T-helper 1 cell treated with Interleukin-12 subunit alpha and Interleukin-12 subunit beta and Interleukin-4 antibody, amounts not matched to agents 30 ng/mL and 1 ng/mL, for 36 hours (primary cell): Measurements from ENCODE around the gene BABAM2. TPM values are rescaled to one million over a fixed set of nuclear protein-coding genes. Genes with fewer than 3 reads are reported as not detected.
"Not testable (repeated sequence)": the region's sequence is repeated elsewhere in the genome, so short reads cannot be mapped to it uniquely, and the experiment has no call there.

Experiments used
- intact Hi-C: fragments of 100-400 bp; cut with micrococcal nuclease; formaldehyde crosslinking; loops from one replicate; pipeline ENCODE4 v1.15.1; 2024
- total RNA-seq: library from RNA; stranded (reverse); gene quantifications from 2 replicates; pipeline ENCODE4 v1.2.3, GENCODE V29; 2022

The BABAM2 gene
- total RNA-seq, 1 donor from 2014 or later, result 40.8 TPM

DNA sequence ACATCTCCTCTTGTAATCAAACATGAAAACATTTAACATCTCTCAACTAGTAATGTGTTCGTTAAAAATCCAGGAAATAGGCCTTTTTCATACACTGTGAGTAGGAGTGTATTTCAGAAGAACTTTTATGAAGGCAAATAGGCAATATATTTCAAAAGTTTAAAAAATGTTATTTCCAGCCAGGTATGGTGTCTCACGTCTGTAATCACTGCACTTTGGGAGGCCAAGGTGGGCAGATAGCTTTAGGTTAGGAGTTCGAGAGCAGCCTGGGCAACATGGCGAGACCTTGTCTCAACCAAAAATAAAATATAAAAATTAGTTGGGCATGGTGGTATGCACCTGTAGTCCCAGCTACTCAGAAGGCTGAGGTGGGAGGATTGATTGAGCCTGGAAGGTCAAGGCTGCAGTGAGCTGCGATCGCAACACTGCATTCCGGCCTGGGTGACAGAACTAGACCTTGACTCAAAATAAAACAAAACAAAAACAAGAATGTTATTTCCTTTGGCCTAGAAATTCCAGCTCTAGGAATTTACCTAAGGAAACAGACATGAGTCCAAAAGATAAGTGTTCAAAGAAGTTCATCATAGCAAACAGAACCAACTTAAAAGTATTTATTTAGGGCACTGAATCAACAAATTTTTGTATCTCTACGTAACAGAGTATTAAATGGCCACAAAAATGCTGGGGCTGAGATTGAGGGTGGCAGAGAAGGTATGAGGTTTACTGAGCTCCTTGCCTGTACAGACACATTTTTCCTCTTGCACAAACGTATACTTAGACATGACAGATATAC is 15.2 kb upstream of the BABAM2 start:
- intact Hi-C loops, result no loop called here

GRCh38 chr2:27878825-27879224 is 11.7 kb upstream of the BABAM2 start:
- intact Hi-C loops, result no loop called here

GRCh38 chr2:27881815-27882583 is 8.5 kb upstream of the BABAM2 start:
- intact Hi-C loops, result not testable (repeated sequence)

DNA sequence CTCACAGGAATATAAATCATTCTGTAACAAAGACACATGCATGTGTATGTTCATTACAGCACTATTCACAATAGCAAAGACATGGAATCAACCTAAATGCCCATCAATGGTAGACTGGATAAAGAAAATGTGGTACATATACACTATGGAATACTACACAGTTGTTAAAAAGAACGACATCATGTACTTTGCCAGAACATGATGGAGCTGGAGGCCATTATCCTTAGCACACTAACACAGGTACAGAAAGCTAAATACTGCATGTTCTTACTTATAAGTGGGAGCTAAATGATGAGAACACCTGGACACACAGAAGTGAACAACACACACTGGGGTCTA is 8.0 kb upstream of the BABAM2 start:
- intact Hi-C loops, result not testable (repeated sequence)

GRCh38 chr2:27884601-27885000 is 5.9 kb upstream of the BABAM2 start:
- intact Hi-C loops, result no loop called here

GRCh38 chr2:27885234-27885633 is 5.3 kb upstream of the BABAM2 start:
- intact Hi-C loops, result no loop called here

DNA sequence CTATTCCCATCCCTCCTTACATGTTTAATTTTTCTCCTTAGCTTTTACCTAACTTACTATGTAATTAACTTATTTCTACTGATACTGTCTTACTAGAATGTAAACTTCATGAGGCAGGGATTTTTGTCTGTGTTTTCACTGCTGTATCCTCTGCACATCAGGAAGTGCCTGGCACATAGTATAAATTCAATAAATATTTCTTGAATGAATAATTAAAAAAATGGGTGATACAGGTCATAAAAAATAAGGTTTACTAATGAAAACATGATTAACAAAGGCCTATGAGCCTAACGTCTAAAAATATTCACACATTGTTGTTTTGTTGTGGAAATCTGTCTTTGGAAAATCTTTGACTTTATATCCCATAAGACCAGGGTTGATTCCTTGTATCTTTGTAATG is 4.9 kb upstream of the BABAM2 start:
- intact Hi-C loops, result no loop called here

DNA sequence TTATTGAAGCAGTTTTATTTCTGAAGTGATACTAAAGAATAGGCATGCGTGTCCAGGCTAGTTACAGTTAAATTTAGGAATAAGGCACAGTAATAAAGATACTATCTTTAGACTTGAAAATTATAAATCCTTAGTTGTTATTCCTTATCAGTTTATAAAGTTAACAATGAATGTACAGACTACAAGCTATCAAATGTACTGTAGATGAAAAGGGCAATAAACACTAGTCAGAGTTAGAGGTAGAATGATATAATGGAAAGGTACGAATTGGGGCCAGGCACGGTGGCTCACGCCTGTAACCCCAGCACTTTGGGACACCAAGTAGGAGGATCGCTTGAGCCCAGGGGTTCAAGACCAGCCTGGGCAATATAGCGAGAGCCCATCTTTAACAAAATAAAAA is 4.2 kb upstream of the BABAM2 start:
- intact Hi-C loops, result no loop called here

DNA sequence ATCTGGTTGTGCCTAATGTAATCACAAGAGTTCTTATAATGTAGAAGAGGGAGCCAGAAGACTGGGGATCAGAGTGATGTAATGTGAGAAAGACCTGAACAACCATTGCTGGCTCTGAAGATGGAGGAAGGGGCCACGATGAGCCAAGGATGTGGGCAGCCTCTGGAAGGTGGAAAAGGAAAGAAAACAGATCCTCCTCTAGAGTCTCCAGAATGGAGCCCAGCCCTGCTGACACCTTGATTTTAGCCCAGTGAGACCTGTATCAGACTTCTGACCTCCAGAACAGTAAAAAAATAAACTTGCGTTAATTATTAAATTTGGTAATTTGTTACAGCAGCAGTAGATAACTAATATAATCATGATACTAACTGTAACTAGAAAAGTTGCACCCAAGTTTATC is 3.4 kb upstream of the BABAM2 start:
- intact Hi-C loops, result no loop called here

DNA sequence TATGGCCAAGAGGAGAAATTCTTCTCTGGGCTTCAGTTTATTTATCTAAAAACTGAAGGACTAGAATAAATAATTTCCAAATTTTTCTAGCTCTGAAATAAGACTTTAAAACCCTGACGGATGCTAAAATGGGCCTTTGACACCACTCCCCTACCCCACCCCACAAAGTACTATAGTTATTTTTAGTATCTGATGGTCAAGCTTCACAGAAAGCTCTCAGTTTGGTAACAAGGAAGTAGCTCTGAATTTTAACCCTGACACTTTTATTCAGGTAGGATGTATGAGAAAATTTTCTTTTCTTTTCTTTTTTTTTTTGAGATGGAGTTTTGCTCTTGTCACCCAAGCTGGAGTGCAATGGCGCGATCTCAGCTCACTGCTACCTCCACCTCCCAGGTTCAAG is 2.7 kb upstream of the BABAM2 start:
- intact Hi-C loops, result no loop called here

DNA sequence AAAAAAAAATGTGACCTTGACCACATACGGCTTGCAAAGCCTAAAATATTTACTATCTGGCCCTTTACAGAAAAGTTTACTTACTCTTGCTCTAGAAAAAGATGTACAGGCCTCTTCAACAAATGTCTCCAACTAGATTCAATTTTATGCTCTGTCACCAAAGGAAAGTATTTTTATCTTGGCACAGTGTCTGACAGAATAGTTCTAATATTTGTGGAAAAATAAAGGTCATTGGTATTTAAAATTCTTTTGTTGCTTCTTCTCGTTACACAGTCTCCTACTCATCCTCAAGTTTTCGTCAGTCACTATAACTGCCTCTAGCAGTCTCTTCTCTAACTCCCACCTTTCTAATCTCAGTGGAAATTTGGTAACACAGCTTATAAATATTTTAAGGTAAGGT is 1.7 kb upstream of the BABAM2 start:
- intact Hi-C loops, result no loop called here

GRCh38 chr2:27889774-27890145 is 769 bp upstream of the BABAM2 start:
- intact Hi-C loops, result loop anchor here (1.0 to 10.0 kb wide), 13 partner anchors 71 to 1225 kb away; partner anchors contain the start of genes CCDC121, CLIP4, GPN1 and IFT172

- intact Hi-C loops, result loop anchor here (1.0 to 10.0 kb wide), 14 partner anchors 69 to 1224 kb away; partner anchors contain the start of genes CCDC121, CLIP4, GPN1 and IFT172
These were observed 569 bp downstream of the BABAM2 start for GRCh38 chr2:27890924-27891672.

DNA sequence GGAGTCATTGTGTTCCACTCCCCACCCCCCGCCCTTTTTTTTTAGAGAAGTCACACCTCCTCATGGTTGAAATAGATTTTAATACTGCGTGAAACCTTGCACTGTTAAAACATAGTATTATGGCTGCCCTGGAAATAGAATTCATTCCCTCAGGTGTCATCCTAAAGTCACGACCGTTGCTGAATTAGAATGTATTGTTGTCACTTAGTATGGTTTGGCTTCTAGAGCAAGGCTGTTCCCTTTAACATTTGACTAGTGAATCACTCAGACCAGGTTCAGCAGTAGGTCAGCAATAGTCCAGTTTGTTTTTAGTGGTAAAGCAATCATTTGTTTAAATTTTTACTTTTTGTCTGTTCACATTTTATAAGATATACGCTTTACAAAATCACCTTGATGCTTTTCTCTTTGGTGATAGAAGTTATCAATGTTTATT is 1.2 kb downstream of the BABAM2 start:
- intact Hi-C loops, result loop anchor here (1.0 to 10.0 kb wide), 9 partner anchors 243 to 1223 kb away; partner anchors contain the start of genes CCDC121, CLIP4, GPN1 and IFT172

DNA sequence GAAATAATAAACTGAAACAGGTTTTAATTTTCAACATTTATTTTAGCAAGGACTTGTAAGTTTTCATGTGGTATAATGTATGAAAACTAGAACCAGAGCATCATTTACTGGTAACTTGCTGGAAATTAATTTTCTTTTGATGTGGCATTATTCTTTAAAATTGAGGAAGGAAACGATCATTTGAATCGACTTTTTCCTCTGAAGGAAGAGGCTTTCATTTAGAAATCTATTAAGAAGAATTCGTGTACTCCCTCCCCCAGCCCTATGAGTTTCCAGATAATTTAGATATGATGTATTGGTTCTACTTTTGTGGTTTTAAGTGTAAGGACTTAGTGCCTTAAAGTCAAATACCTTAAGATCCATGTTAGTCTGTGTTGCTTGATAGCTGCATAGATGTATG is 2.5 kb downstream of the BABAM2 start:
- intact Hi-C loops, result loop anchor here (5.0 to 10.0 kb wide), 5 partner anchors 311 to 1222 kb away; partner anchors contain the start of genes CLIP4, PPP1CB and ZNF512

GRCh38 chr2:27897717-27898116 is 7.2 kb downstream of the BABAM2 start:
- intact Hi-C loops, result loop anchor here (2.0 to 10.0 kb wide), 2 partner anchors 497 to 1217 kb away; partner anchors contain the start of gene CLIP4

- intact Hi-C loops, result no loop called here
These were observed 10.7 kb downstream of the BABAM2 start for GRCh38 chr2:27901234-27901633.

- intact Hi-C loops, result no loop called here
These were observed 11.6 kb downstream of the BABAM2 start for GRCh38 chr2:27902098-27902497.

DNA sequence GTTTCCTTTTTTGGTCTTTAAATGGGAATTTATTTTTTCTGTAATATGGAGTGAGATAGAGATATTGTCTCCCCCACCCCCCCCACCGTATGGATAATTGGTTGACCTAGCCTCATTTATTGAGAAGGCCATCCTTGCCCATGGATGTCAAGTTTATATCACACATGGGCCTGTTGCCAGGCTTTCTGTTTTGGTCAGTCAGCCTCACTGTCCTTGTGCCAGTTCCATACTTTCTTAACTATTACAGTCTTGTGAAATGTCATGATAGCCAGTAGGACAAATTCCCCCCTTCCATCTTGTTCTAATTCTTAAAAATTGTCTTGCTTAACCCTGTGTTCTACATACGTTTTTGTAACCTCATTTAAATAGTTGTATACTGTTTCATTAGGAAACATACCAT is 12.5 kb downstream of the BABAM2 start:
- intact Hi-C loops, result no loop called here

DNA sequence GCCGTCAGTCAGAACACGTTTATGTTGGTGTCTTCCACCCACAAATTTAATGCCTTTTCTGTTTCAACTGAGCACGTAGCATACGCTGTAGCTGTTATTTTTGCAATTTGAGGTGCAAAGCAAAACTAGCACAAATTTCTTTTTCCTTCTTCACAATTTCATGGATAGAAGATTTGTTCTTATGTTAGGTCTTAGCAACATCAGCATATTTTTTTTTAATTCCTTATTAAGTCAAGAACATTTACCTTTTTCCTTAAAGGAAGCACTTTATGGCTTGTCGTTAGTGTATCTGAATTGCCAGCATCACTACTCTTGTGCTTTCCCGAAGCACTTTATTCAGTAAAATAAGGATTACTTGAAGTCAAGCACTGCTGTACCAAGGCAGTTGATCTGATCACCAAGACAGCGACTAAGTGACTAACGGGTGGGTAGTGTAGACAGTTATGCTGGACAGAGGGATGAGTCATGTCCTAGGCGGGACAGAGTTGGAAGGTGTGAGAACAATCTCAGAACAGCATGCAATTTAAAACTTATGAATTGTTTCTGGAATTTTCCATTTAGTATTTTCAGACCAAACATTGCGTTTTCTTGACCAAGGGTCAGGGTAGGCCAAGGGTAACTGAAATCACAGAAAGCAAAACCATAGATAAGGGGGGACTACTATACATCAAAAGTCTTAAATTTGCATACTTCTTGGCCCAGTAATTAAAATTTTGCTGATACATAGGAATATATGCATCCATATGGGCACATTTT is 13.3 kb downstream of the BABAM2 start:
- intact Hi-C loops, result no loop called here

DNA sequence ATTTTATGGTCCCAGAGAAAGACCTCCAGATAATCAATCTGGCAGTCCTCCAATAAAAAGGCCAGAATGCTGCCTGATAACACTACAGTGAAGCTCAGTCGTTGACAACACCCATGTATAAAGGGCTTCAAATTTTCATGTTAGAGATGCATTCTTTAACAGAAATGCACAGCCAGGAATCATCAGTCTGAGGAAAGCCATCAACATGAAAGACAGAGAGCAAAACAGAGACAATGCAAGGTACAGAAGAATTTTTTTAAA is 13.8 kb downstream of the BABAM2 start:
- intact Hi-C loops, result no loop called here
